Measurements from ENCODE around the gene PSMD13. TPM values are rescaled to one million over a fixed set of nuclear protein-coding genes. Genes with fewer than 3 reads are reported as not detected.

PSMD13 gene
- total RNA-seq, 1 donor from 2014 or later: 115 TPM

DNA sequence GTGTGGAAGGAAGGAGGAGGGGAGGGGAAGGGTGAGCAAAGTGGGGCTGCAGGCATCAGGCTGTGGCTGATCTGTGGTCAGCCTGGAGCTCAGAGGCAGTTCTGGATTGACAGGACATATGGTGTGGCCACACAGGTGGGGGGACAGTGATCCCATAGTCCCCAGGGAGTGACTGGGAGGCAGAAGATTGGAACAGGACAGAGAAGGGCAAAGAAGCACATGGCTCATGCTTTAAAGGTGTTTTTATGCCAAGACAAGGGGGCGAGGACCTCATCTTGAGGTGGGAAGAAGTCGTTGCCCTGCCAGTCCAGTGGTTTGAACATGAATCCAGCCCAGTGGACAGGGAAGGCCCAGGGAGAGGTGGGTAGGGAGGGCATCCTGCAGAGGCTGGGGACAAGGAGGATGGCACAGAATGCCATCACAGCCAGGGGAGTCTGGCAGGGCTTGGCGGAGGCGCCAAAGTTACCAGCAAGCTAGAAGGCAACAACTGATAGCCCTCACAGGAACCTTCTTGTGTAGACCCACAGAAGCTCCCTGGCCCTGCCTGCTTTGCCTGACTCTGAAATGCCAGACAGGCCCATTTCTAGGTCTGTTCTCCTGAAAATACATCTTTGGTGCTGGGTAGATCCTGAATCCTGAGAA is 32.7 kb upstream of the PSMD13 start:
- peaks cover 19% of the 10 kb centered on the region for H3K36me3 Mint-ChIP-seq (ENCODE audit: unreplicated experiment)
- peaks cover 19% of the 10 kb centered on the region for H3K4me1 Mint-ChIP-seq (ENCODE audit: unreplicated experiment)
- DNase-seq (ENCODE audit: extremely low spot score, unreplicated experiment): peak; percentile 60
- peak overlapping the region; percentile 57 for H3K27ac Mint-ChIP-seq (ENCODE audit: unreplicated experiment)
- no peaks in the 10 kb centered on the region for H3K27me3 Mint-ChIP-seq (ENCODE audit: unreplicated experiment)
- H3K4me3 Mint-ChIP-seq (ENCODE audit: unreplicated experiment): no peak overlapping the region
- TF ChIP-seq, protein P1, sequence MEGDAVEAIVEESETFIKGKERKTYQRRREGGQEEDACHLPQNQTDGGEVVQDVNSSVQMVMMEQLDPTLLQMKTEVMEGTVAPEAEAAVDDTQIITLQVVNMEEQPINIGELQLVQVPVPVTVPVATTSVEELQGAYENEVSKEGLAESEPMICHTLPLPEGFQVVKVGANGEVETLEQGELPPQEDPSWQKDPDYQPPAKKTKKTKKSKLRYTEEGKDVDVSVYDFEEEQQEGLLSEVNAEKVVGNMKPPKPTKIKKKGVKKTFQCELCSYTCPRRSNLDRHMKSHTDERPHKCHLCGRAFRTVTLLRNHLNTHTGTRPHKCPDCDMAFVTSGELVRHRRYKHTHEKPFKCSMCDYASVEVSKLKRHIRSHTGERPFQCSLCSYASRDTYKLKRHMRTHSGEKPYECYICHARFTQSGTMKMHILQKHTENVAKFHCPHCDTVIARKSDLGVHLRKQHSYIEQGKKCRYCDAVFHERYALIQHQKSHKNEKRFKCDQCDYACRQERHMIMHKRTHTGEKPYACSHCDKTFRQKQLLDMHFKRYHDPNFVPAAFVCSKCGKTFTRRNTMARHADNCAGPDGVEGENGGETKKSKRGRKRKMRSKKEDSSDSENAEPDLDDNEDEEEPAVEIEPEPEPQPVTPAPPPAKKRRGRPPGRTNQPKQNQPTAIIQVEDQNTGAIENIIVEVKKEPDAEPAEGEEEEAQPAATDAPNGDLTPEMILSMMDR (IDR thresholded peaks at IDR 0.05): no peak
- H3K9me3 Mint-ChIP-seq (ENCODE audit: unreplicated experiment): no peaks in the 10 kb centered on the region

DNA sequence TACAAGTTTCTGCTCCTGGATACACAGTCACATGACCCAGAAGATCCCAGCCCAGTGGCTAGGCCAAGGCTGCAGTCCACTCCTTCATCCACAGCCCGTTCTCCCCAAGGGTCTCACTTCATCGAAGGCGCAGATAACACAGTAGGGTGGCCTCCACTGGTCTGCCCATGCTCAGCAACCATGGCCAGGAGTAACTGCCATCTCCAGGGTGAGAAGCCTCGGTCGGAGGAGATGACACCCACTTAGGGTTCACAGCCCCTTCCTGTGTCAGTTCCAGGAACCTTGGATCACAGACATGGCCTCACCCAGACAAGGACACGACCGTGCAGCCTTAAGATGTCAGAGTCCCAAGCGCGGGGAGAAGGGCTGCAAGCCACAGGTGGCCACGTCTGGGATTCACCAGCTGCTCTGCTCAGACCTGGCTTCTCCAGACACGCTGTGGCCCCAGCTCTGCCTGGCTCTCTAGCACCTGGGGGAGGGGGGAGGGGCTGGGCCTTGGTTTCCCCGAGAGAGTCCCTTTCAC is 32.1 kb upstream of the PSMD13 start:
- Mint-ChIP-seq H3K36me3 (ENCODE audit: unreplicated experiment) (peaks cover 19% of the 10 kb centered on the region), H3K4me3 (ENCODE audit: unreplicated experiment) (no peak overlapping the region), H3K27me3 (ENCODE audit: unreplicated experiment) (no peaks in the 10 kb centered on the region), H3K9me3 (ENCODE audit: unreplicated experiment) (no peaks in the 10 kb centered on the region), H3K4me1 (ENCODE audit: unreplicated experiment) (peaks cover 22% of the 10 kb centered on the region), H3K27ac (ENCODE audit: unreplicated experiment) (peak overlapping the region; percentile 31)
- DNase-seq (ENCODE audit: extremely low spot score, unreplicated experiment): peak; percentile 68
- TF ChIP-seq, protein P1 (IDR thresholded peaks at IDR 0.05): no peak

DNA sequence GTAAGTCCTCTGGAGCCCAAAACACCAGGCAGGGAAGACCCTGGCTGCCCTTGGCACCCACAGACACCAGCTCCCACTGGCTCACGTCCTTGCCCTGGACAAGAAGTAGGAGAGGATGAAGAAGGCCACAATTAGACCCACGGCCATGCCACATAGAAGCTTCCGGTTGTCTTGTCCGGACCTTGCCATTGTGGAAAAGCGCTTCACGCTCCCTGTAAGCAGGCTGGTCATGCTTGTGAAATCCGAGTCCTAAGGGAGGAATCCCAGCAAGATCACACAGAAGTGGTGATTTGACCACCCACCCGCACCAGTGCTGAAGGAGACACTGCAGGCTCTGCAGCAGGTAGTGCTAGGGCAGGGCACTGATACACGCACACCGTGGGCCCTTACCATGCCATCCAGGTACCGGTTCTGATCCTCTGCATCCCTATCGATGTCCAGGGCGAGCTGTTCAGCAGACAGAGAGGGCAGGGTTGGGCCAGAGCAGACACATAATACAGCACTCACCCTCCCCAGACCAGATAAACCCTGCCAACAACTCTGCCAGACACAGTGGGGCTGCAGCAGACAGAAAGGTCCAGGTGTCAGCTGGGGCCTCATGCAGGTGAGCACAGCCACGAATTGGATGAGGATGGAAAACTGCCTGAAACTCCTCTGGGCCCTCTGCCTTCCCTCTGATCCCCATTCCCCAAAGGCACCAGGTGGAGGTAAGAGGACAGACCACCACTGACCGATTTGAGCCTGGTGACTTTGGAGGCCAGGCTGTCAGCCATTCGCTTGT is 31.4 kb upstream of the PSMD13 start:
- peak; percentile 60 for DNase-seq (ENCODE audit: extremely low spot score, unreplicated experiment)

DNA sequence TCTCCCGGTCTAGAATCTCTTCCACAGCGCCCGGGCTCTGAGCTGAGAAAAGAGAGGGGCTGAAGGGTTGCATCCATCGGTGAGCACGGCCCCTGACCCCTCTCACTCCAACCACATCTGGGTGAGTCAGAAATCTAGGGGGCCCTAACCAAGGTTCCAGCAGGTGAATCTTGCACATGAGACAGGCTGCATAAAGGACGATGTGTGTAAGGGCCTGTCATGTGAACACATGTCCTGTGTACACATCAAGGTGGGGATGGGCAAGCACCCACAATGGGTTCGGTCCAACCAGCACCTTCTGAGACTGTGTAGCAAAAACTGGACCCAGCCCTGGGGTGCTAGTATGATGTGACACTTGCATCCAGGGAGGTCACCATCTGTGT is 30.8 kb upstream of the PSMD13 start:
- Mint-ChIP-seq H3K4me3 (ENCODE audit: unreplicated experiment) (peak overlapping the region; percentile 94), H3K27me3 (ENCODE audit: unreplicated experiment) (no peaks in the 10 kb centered on the region), H3K27ac (ENCODE audit: unreplicated experiment) (peak overlapping the region; percentile 99), H3K4me1 (ENCODE audit: unreplicated experiment) (peaks cover 32% of the 10 kb centered on the region), H3K36me3 (ENCODE audit: unreplicated experiment) (peaks cover 18% of the 10 kb centered on the region), H3K9me3 (ENCODE audit: unreplicated experiment) (no peaks in the 10 kb centered on the region)
- TF ChIP-seq, protein P1 (IDR thresholded peaks at IDR 0.05): no peak
- peak; percentile 57 for DNase-seq (ENCODE audit: extremely low spot score, unreplicated experiment)

More for the DNA sequence above, 31.4 kb upstream of the PSMD13 start:
- Mint-ChIP-seq H3K27me3 (ENCODE audit: unreplicated experiment) (no peaks in the 10 kb centered on the region), H3K36me3 (ENCODE audit: unreplicated experiment) (peaks cover 21% of the 10 kb centered on the region), H3K4me1 (ENCODE audit: unreplicated experiment) (peaks cover 30% of the 10 kb centered on the region), H3K27ac (ENCODE audit: unreplicated experiment) (peak overlapping the region; percentile 99), H3K9me3 (ENCODE audit: unreplicated experiment) (no peaks in the 10 kb centered on the region), H3K4me3 (ENCODE audit: unreplicated experiment) (peak overlapping the region; percentile 94)
- TF ChIP-seq, protein P1 (IDR thresholded peaks at IDR 0.05): no peak
